BJ (cell line): ENCODE data around the gene SYNE1. TPM values are rescaled to one million over a fixed set of nuclear protein-coding genes. Genes with fewer than 3 reads are reported as not detected.

Source experiments
- CTCF ChIA-PET: fragments of 350-600 bp; formaldehyde crosslinking; extraction: SDS; loops from one replicate; lab custom pipeline; 2021; ENCODE audit warnings: antibody characterized with exemption, inconsistent platforms; lab: Yijun Ruan, JAX
- POLR2A ChIA-PET: fragments of 300-600 bp; sonication (Branson Sonifier 250); formaldehyde crosslinking; extraction: SDS; loops from one replicate; lab custom pipeline; 2021; ENCODE audit warnings: antibody characterized with exemption; lab: Charles Lee
- DNase-seq: peaks from one replicate; pipeline ENCODE4 v3.0.0-alpha.2; 2011; ENCODE audit warnings: low read depth
- H3K27me3 ChIP-seq: 2 replicates; pipeline ENCODE4 v1.6.0; 2011; ENCODE audit warnings: low read length; ENCODE audit not compliant: control insufficient read depth, insufficient read depth
- H3K36me3 ChIP-seq: 2 replicates; pipeline ENCODE4 v1.5.1; 2011; ENCODE audit warnings: low read length; ENCODE audit not compliant: control insufficient read depth, insufficient read depth
- H3K4me3 ChIP-seq: 2 replicates; pipeline ENCODE4 v1.5.1; 2011; ENCODE audit warnings: low read depth, mild to moderate bottlenecking, control low read depth, low read length
- CTCF ChIP-seq: IDR thresholded peaks from 2 replicates; pipeline ENCODE4 v1.5.1; 2011; ENCODE audit warnings: low read depth, mild to moderate bottlenecking, control low read depth, inconsistent platforms, low read length, moderate library complexity; ENCODE audit not compliant: insufficient read depth
- polyA plus RNA-seq: library from polyadenylated mRNA; depleted of rRNA; stranded (reverse); fragments of >200 nt; gene quantifications from 2 replicates; pipeline ENCODE4 v1.2.3, GENCODE V29; 2011

The SYNE1 gene
- polyA plus RNA-seq, 1 experiment, result 44.2 TPM

- no peaks in the 10 kb centered on the region for H3K27me3 ChIP-seq
- no peaks in the 10 kb centered on the region for H3K36me3 ChIP-seq
- no peak for DNase-seq
- POLR2A ChIA-PET, result no interaction called here
- no peak for TF ChIP-seq CTCF
- no peak overlapping the region for H3K4me3 ChIP-seq
- CTCF ChIA-PET, result interaction anchor here (0.8 kb wide), 1 partner anchor 83 kb away, joined by 4 read pairs; no protein-coding TSS in a partner anchor
Observed at GRCh38 chr6:152402791-152403190, 234.4 kb downstream of the SYNE1 start.

GRCh38 chr6:152401978-152402377 is 235.2 kb downstream of the SYNE1 start:
- POLR2A ChIA-PET, result no interaction called here
- no peaks in the 10 kb centered on the region for H3K27me3 ChIP-seq
- DNase-seq, result no peak
- CTCF ChIA-PET, result no interaction called here
- no peak for TF ChIP-seq CTCF
- no peak overlapping the region for H3K4me3 ChIP-seq
- H3K36me3 ChIP-seq, result no peaks in the 10 kb centered on the region

- Histone ChIP-seq H3K4me3 (no peak overlapping the region), H3K27me3 (no peaks in the 10 kb centered on the region), H3K36me3 (no peaks in the 10 kb centered on the region)
- POLR2A ChIA-PET, result interaction anchor here (0.7 kb wide), 1 partner anchor 11 kb away, joined by 3 read pairs; no protein-coding TSS in a partner anchor
- TF ChIP-seq CTCF, result no peak
- CTCF ChIA-PET, result interaction anchor here (1.6 kb wide), 1 partner anchor 18 kb away, joined by 3 read pairs; no protein-coding TSS in a partner anchor
- no peak for DNase-seq
Observed at GRCh38 chr6:152399399-152399798, 237.8 kb downstream of the SYNE1 start.

- Histone ChIP-seq H3K4me3 (no peak overlapping the region), H3K36me3 (no peaks in the 10 kb centered on the region), H3K27me3 (no peaks in the 10 kb centered on the region)
- CTCF ChIA-PET, result interaction anchor here (1.6 kb wide), 1 partner anchor 19 kb away, joined by 3 read pairs; no protein-coding TSS in a partner anchor
- no peak for DNase-seq
- TF ChIP-seq CTCF, result no peak
- POLR2A ChIA-PET, result interaction anchor here (0.7 kb wide), 1 partner anchor 10 kb away, joined by 3 read pairs; no protein-coding TSS in a partner anchor
Observed at GRCh38 chr6:152398993-152399392, 238.2 kb downstream of the SYNE1 start.

- no peak for TF ChIP-seq CTCF
- Histone ChIP-seq H3K36me3 (no peaks in the 10 kb centered on the region), H3K4me3 (no peak overlapping the region), H3K27me3 (no peaks in the 10 kb centered on the region)
- no peak for DNase-seq
- POLR2A ChIA-PET, result no interaction called here
- CTCF ChIA-PET, result interaction anchor here (1.6 kb wide), 1 partner anchor 19 kb away, joined by 3 read pairs; no protein-coding TSS in a partner anchor
Observed at GRCh38 chr6:152398316-152398715, 238.8 kb downstream of the SYNE1 start.
